K562 (cell line): ENCODE results near the gene NCL. TPM values are rescaled to one million over a fixed set of nuclear protein-coding genes. Genes with fewer than 3 reads are reported as not detected.

Experiments
- ATAC-seq: fragments of 200-7000 bp; cut with Tn5 transposase; 3 replicates; pipeline ENCODE4 v1.9.1; 2020; ENCODE audit warnings: moderate library complexity
- BruUV-seq: library from RNA; stranded (reverse); fragments of 400-500 nt; replicated peaks from 2 replicates; lab custom pipeline; 2021; lab: Mats Ljungman, UMichigan
- CTCF ChIA-PET: fragments of 300-600 bp; formaldehyde crosslinking; extraction: SDS; loops from one replicate; lab custom pipeline; 2021; ENCODE audit warnings: low intra/inter-chr PET ratio; lab: Yijun Ruan, JAX
- POLR2A ChIA-PET: fragments of 300-600, 350-650 bp; sonication (Branson Sonifier 250); formaldehyde crosslinking; extraction: SDS; loops from one replicate; lab custom pipeline; 2021; ENCODE audit warnings: antibody characterized with exemption, inconsistent platforms; lab: Yijun Ruan, JAX
- DNase-seq, 4 experiments: peaks; one replicate each; pipeline versions ENCODE4 v3.0.0 to v3.0.0-alpha.2; 2011 to 2018; ENCODE audit warnings: low spot score in 3 of 4, mixed read lengths in 3 of 4; ENCODE audit errors: extremely low read depth in 1 of 4
- FAIRE-seq: peaks from 2 replicates; lab custom pipeline; 2011; peaks lifted over from hg19 to GRCh38; lab: Jason Lieb, UNC
- H2AFZ ChIP-seq: 2 replicates; pipeline ENCODE4 v1.6.0; 2011; ENCODE audit warnings: low read depth, low read length, control low read depth, inconsistent platforms
- H3K27ac ChIP-seq: fragments of 200-600 bp; 3 replicates; pipeline ENCODE4 v1.8.0; 2011; ENCODE audit warnings: low read depth, mild to moderate bottlenecking, control low read depth, inconsistent platforms, low read length, moderate library complexity, mixed read lengths; ENCODE audit errors: extremely low read depth
- H3K27me3 ChIP-seq, 2 experiments: fragments of 300-600 bp in 1 of 2; 2 replicates in 1 of 2; 3 replicates in 1 of 2; pipeline versions ENCODE4 v1.6.0 to v1.8.0; 2011; ENCODE audit warnings: inconsistent platforms in 2 of 2, low read length in 2 of 2, mild to moderate bottlenecking in 1 of 2, mixed read lengths in 1 of 2, moderate library complexity in 1 of 2; ENCODE audit not compliant: control insufficient read depth in 2 of 2, insufficient read depth in 2 of 2
- H3K36me3 ChIP-seq: fragments of 300-600 bp; 3 replicates; pipeline ENCODE4 v1.8.0; 2011; ENCODE audit warnings: mild to moderate bottlenecking, low read length, inconsistent platforms; ENCODE audit not compliant: control insufficient read depth, insufficient read depth
- H3K4me1 ChIP-seq, 2 experiments: fragments of 200-600 bp in 1 of 2; replicated peaks in 1 of 2; 2 replicates in 1 of 2; 3 replicates in 1 of 2; pipeline versions ENCODE4 v1.5.1 to v1.8.0; 2011; ENCODE audit warnings: inconsistent platforms in 2 of 2, low read length in 2 of 2, mild to moderate bottlenecking in 1 of 2, mixed read lengths in 1 of 2, moderate library complexity in 1 of 2; ENCODE audit not compliant: control insufficient read depth in 2 of 2, insufficient read depth in 2 of 2
- H3K4me2 ChIP-seq: 2 replicates; pipeline ENCODE4 v1.6.1; 2011; ENCODE audit warnings: low read length, control low read depth, inconsistent platforms, mixed read lengths; ENCODE audit not compliant: insufficient read depth
- H3K4me3 ChIP-seq: fragments of 200-600 bp; sonication (generic), shearing (Covaris generic); 2 replicates; pipeline ENCODE4 v1.5.1; 2016; ENCODE audit warnings: control low read depth, inconsistent platforms
- H3K79me2 ChIP-seq: fragments of 200-600 bp; 3 replicates; pipeline ENCODE4 v1.8.0; 2011; ENCODE audit warnings: low read length, inconsistent platforms; ENCODE audit not compliant: control insufficient read depth, insufficient read depth
- H3K9ac ChIP-seq, 2 experiments: 2 replicates each; pipeline versions ENCODE4 v1.6.0 to v1.6.1; 2011; ENCODE audit warnings: low read depth in 2 of 2, low read length in 2 of 2, control low read depth in 1 of 2, inconsistent platforms in 1 of 2, mild to moderate bottlenecking in 1 of 2, mixed read lengths in 1 of 2; ENCODE audit not compliant: insufficient read depth in 1 of 2
- H3K9me1 ChIP-seq: one replicate; pipeline ENCODE4 v1.6.0; 2011; ENCODE audit warnings: inconsistent platforms, mild to moderate bottlenecking, low read length, moderate library complexity; ENCODE audit not compliant: control insufficient read depth, insufficient read depth
- H3K9me3 ChIP-seq: replicated peaks from 2 replicates; pipeline ENCODE4 v1.5.1; 2011; ENCODE audit warnings: low read depth, low read length, inconsistent platforms; ENCODE audit not compliant: control insufficient read depth, insufficient read depth
- H4K20me1 ChIP-seq: replicated peaks from 2 replicates; pipeline ENCODE4 v1.6.1; 2011; ENCODE audit warnings: low read length, inconsistent platforms, mixed read lengths; ENCODE audit not compliant: control insufficient read depth, insufficient read depth
- CAMTA2 ChIP-seq: fragments of 250-450 bp; sonication (Bioruptor Pico); conservative IDR thresholded peaks from 2 replicates; pipeline ENCODE4 v1.5.1; 2022
- CREB1 ChIP-seq, 2 experiments: sonication (generic) in 1 of 2; formaldehyde crosslinking in 1 of 2; IDR thresholded peaks; 2 replicates each; pipeline versions ENCODE4 v1.6.1 to v1.8.0; 2012 to 2022; ENCODE audit warnings: inconsistent platforms in 1 of 2, mild to moderate bottlenecking in 1 of 2, missing genetic modification reagents in 1 of 2, moderate library complexity in 1 of 2
- HMGN3 ChIP-seq: IDR thresholded peaks from 2 replicates; pipeline ENCODE4 v1.6.1; 2011; ENCODE audit warnings: borderline replicate concordance, low read depth, mild to moderate bottlenecking, mixed read lengths, low read length; ENCODE audit not compliant: insufficient read length; ENCODE audit errors: extremely low read depth
- NFRKB ChIP-seq: fragments of 450-650 bp; IDR thresholded peaks from 2 replicates; pipeline ENCODE4 v1.6.1; 2016; ENCODE audit warnings: low read depth
- NFXL1 ChIP-seq: fragments of 450-650 bp; formaldehyde crosslinking; IDR thresholded peaks from 2 replicates; pipeline ENCODE4 v1.4.0; 2021; ENCODE audit warnings: mild to moderate bottlenecking
- PHF8 ChIP-seq: fragments of 200-600 bp; sonication (generic); IDR thresholded peaks from 2 replicates; pipeline ENCODE4 v1.6.1; 2012; ENCODE audit warnings: mixed run types, mild to moderate bottlenecking, inconsistent platforms, low read length, moderate library complexity, borderline replicate concordance
- RFX1 ChIP-seq: fragments of 450-650 bp; IDR thresholded peaks from 2 replicates; pipeline ENCODE4 v1.6.1; 2016; ENCODE audit warnings: mild to moderate bottlenecking, moderate library complexity
- whole genome bisulfite sequencing: fragments of 100-300 bp; shearing (Covaris generic); methylation state at CpG from one replicate; pipeline ENCODE4 v1.1.6; 2016; ENCODE audit warnings: low coverage, mixed read lengths; ENCODE audit not compliant: insufficient coverage; ENCODE audit errors: missing lambda C conversion rate; 5-methylcytosine and 5-hydroxymethylcytosine counted together
- in situ Hi-C: fragments of 300-500 bp; cut with MboI; formaldehyde crosslinking; loops from 4 replicates; pipeline ENCODE4 v1.15.0; 2018; ENCODE audit warnings: inconsistent platforms, mixed read lengths
- intact Hi-C: fragments of 100-400 bp; cut with micrococcal nuclease; formaldehyde crosslinking; loops from 2 replicates; pipeline ENCODE4 v1.14.2; 2022
- polyA plus RNA-seq, 8 experiments: library from polyadenylated mRNA; depleted of rRNA in 4 of 8; stranded (reverse) in 5 of 8; unstranded in 3 of 8; fragments of >200 nt; fragmentation: Nextera tagmentation in 2 of 8; fragmentation: Illumina TruSeq in 1 of 8; extraction: Ambion mirVana in 2 of 8; extraction: Trizol in 1 of 8; gene quantifications; 2 replicates each; pipeline versions ENCODE4 v1.2.1 to v1.2.3, GENCODE V29; 2011 to 2014; ENCODE audit warnings: inconsistent platforms in 1 of 8, missing spikeins in 1 of 8
- total RNA-seq, 7 experiments: library from RNA; depleted of rRNA in 6 of 7; stranded (reverse); fragments of >200 nt in 6 of 7; fragmentation: Illumina TruSeq in 2 of 7; extraction: Trizol in 2 of 7; gene quantifications; 2 replicates each; pipeline versions ENCODE4 v1.2.1 to v1.2.3, GENCODE V29; 2011 to 2021; ENCODE audit warnings: low replicate concordance in 1 of 7
- TF ChIP-seq, protein P1 (sequence below): sonication (generic); formaldehyde crosslinking; IDR thresholded peaks from 2 replicates; pipeline ENCODE4 v1.8.1; 2023; ENCODE audit warnings: mild to moderate bottlenecking, missing genetic modification reagents
- TF ChIP-seq, protein P2 (sequence below), 2 experiments: fragments of 250-450 bp in 1 of 2; fragments of 450-650 bp in 1 of 2; sonication (Bioruptor Pico) in 1 of 2; IDR thresholded peaks; 2 replicates each; pipeline versions ENCODE4 v1.6.1 to v1.8.0; 2016 to 2021; ENCODE audit warnings: mild to moderate bottlenecking in 2 of 2, moderate library complexity in 2 of 2, missing compliant biosample characterization in 1 of 2, missing genetic modification characterization in 1 of 2
- TF ChIP-seq, protein P3 (sequence below): fragments of 450-650 bp; conservative IDR thresholded peaks from 2 replicates; pipeline ENCODE4 v1.6.1; 2016; ENCODE audit warnings: missing genetic modification characterization, low read depth, mild to moderate bottlenecking, control low read depth, missing compliant biosample characterization

Gene NCL
- total and polyA plus RNA-seq, 9 of the 15 experiments (the other 6 are each of a cell fraction or from before 2014, with no cell fraction given): 80.9 to 732 (median 361) TPM

DNA sequence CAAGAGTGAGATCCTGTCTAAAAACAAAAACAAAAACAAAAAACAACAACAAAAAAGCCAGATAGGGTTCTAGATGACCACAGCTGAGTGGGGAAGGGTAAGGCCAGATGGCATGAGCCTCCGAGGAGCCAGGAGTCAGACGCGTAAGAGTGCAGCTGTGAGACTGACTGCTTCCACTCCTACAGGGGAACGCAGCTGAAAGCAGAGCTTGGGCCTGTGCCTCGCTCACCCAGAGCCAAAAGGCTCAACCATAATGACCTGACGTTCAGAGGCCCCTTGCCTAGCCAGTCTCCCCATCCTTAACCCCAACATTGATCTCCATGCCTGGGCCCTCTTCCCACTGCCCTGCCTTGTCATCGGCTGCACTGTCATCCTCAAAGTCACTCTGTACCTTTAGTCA, 26.5 kb upstream of the NCL start:
- in situ Hi-C loops: no loop called here

More for the DNA sequence above, 26.5 kb upstream of the NCL start:
- Histone ChIP-seq H2AFZ (no peak overlapping the region), H4K20me1 (no peaks in the 10 kb centered on the region), H3K4me2 (no peak overlapping the region), H3K9me1 (no peaks in the 10 kb centered on the region), H3K9ac (no peak overlapping the region), H3K79me2 (no peaks in the 10 kb centered on the region), H3K9me3 (no peaks in the 10 kb centered on the region), H3K27ac (no peak overlapping the region), H3K4me3 (no peak overlapping the region), H3K4me1 (no peaks in the 10 kb centered on the region), H3K36me3 (no peaks in the 10 kb centered on the region), H3K27me3 (no peaks in the 10 kb centered on the region)
- 72% methylated on average over 6 of the region's 7 CpGs for WGBS
- POLR2A ChIA-PET: no interaction called here
- CTCF ChIA-PET: no interaction called here
- ATAC-seq (no peak), FAIRE-seq (no peak), DNase-seq (no peak)
- intact Hi-C loops: no loop called here
- TF ChIP-seq, protein P1, sequence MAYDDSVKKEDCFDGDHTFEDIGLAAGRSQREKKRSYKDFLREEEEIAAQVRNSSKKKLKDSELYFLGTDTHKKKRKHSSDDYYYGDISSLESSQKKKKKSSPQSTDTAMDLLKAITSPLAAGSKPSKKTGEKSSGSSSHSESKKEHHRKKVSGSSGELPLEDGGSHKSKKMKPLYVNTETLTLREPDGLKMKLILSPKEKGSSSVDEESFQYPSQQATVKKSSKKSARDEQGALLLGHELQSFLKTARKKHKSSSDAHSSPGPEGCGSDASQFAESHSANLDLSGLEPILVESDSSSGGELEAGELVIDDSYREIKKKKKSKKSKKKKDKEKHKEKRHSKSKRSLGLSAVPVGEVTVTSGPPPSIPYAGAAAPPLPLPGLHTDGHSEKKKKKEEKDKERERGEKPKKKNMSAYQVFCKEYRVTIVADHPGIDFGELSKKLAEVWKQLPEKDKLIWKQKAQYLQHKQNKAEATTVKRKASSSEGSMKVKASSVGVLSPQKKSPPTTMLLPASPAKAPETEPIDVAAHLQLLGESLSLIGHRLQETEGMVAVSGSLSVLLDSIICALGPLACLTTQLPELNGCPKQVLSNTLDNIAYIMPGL (CRISPR knock-in tag): no peak
- TF ChIP-seq PHF8 (no peak), CAMTA2 (CRISPR knock-in tag) (no peak), NFXL1 (CRISPR knock-in tag) (no peak), RFX1 (no peak), NFRKB (no peak), CREB1 (IDR thresholded peaks at IDR 0.05) (no peak), CREB1 (CRISPR knock-in tag; IDR thresholded peaks at IDR 0.05) (no peak), HMGN3 (no peak)
- TF ChIP-seq, protein P2, sequence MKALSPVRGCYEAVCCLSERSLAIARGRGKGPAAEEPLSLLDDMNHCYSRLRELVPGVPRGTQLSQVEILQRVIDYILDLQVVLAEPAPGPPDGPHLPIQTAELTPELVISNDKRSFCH (CRISPR knock-in tag; IDR thresholded peaks at IDR 0.05): no peak
- TF ChIP-seq, protein P2 (tag; IDR thresholded peaks at IDR 0.05): no peak
- TF ChIP-seq, protein P3, sequence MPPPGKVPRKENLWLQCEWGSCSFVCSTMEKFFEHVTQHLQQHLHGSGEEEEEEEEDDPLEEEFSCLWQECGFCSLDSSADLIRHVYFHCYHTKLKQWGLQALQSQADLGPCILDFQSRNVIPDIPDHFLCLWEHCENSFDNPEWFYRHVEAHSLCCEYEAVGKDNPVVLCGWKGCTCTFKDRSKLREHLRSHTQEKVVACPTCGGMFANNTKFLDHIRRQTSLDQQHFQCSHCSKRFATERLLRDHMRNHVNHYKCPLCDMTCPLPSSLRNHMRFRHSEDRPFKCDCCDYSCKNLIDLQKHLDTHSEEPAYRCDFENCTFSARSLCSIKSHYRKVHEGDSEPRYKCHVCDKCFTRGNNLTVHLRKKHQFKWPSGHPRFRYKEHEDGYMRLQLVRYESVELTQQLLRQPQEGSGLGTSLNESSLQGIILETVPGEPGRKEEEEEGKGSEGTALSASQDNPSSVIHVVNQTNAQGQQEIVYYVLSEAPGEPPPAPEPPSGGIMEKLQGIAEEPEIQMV: no peak
- BruUV-seq: no TSS peak
